Measurements from ENCODE around the gene KRT34. TPM values are rescaled to one million over a fixed set of nuclear protein-coding genes. Genes with fewer than 3 reads are reported as not detected.

Gene KRT34
- total RNA-seq, 1 experiment from 2014 or later, result 0.10 TPM

DNA sequence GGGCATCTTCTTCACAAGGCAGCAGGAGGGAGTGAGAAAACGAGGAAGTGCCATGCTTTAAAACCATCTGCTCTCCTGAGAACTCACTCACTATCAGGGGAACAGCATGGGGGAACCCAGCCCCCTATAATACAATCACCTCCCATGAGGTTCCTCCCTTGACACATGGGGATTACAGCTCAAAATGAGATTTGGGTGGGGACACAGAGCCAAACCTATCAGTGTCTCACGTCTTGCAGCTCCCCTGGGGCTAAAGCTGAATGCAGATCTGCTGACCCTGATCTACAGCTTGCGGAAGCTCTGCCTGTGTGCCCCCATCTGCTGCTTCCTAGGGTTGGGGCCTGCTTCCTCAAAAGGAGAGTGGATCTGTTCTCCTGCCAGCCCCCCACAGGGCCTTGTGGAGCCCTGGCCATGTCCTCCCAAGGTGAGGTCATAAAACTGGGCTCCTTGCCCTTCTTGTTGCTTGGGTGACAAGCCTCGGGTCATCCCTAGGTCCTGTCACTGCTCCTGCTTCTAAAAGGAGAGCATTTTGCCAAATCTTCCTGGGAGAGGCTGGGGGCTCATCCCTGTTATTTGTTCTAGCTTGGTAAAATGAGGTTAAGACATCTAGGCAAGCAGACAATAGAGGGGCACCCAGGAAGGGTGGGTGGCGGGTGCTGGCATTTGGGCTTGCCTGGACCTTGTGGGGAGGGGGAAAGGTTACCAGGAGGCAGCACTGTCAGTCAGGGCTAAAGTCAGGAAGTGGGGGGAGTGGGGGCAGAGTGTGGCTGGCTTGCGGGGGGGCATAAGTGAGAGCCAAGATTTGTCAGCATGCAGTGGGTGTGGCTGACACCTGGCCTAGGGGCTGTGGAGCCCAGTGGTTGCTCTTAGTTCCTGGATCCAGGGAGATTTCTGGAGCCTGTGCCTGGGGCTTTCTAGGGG, 47.5 kb downstream of the KRT34 start:
- DNase-seq (ENCODE audit: extremely low read depth, low read depth), result no peak

DNA sequence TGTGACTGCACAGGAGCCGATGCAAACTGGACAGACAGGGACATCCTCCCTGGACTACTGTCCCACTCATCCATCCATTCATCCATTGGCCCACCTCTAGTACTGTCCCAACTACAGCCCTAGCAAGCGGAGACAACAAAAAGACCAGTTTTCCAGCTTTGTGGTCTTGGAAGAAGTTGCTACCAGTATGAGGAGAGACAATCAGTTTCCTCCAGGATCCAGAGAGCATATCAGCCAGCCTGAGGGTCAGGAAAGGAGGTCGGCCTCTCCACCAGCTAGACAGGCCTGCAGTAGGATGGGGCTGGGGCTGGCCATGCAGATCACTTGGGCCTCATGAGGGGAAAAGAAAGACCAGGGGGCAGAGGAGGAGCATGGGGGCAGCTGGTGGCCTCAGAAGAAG, 48.3 kb downstream of the KRT34 start:
- DNase-seq (ENCODE audit: extremely low read depth, low read depth), result no peak

DNA sequence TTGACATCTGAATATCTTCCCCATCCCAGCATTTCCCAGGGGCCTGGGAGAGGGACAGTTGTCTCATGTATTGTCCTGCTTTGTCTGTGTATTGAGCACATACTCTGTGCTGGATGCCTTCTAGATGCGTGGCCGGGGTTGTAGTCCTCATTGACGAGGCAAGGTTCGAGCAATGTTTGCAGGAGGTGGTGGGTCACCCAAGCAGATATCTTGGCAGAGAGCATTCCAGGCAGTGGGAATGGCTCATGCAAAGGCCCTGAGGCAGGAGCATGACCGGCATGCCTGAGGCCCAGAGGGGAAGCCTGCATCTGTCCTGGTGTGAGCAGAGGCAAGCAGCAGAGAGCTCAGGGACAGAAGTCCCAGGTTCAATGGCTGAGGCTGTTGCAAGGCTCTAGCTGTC, 49.0 kb downstream of the KRT34 start:
- no peak for DNase-seq (ENCODE audit: extremely low read depth, low read depth)

DNA sequence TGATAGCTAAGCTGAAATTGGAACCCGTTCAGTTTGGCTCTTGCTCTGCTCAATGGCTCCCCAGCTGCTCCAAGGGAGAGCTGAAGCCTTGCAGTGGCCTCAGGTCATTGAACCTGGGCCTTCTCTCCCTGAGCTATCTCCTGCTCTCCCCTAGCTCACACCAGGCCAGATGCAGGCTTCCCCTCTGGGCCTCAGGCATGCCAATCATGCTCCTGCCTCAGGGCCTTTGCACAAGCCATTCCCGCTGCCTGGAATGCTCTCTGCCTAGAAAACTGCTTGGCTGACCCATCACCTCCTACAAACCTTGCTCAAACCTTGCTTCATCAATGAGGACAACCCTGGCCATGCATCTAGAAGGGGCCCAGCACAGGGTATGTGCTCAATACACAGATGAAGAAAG, 49.9 kb downstream of the KRT34 start:
- DNase-seq (ENCODE audit: extremely low read depth, low read depth), result no peak

DNA sequence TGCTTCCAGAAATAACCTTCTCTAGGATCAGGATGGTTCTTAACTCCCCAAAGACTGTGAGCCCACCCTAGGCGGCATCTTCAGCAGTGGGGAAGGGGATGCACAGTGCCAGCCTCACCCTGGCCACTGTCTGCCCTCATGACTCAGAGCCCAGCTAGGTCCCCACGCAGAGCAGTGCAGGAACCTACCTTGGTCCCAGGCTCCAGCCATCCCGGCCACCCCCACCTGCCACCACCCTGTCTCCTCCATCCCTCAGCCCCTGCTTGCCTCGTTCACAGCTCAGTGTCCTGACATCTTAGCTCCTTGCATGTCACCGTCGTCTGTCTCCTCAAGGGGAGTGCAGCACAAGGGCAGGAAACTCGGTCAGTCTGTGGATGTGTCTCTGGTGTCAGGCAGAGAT, 50.5 kb downstream of the KRT34 start:
- no peak for DNase-seq (ENCODE audit: extremely low read depth, low read depth)

DNA sequence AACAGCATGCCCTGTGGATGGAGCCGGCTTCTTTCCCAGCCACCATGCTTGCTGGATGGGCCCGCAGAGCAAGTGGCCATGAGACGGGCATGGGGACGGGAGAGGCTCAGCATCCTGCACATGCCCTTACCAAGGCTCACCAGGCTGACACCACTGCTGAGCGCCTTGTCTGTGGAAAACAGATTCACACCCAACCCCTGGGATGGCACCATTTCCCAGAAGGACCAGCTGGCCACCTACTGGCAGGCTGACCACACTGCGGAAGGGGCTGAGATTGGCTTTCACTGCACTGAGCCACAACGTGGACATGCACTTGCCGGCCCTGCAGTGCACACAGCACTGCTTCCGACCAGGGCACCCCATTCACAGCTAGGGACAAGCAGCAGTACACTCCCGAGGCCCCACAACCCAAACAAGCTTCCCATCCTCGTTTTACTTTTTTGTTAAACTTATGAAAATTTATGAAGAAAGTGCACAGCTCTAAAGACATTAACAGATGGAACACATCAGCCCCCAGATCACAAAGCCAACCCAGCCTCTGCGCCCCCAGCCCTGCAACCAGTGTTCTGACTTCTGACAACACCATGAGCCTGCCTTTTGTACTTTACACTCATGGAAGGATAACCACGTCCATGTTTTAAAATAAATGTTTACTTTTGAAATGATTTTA, 52.7 kb downstream of the KRT34 start:
- peak; percentile 40 for DNase-seq (ENCODE audit: extremely low read depth, low read depth)

DNA sequence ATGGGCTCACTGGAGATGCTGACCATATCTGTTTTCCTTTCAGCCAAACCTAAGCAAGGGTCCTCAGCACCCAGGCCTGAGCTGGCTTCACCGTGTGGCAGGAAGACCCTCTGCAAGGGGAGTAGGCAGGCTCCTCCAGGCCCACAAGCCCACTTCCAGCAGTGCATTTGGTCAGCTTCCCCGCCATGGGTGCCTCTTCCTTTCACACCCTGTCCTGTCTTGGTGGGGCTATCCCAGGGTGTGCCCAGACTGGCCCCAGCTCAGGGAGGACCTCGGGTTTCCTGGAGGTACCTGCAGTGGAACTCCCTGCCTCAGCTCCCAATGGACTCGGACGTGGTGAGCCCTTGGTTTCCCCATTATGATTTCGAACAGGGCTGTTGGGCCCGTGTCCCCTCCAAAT, 53.9 kb downstream of the KRT34 start:
- no peak for DNase-seq (ENCODE audit: extremely low read depth, low read depth)

Other genes starting within 250 kb of the KRT34 start
- gene KRTAP4-6, start 241.8 kb downstream of the KRT34 start, total RNA-seq (2014; rRNA removed; shearing (Covaris generic)), result not detected in 2 replicates
- gene KRTAP4-5, start 232.5 kb downstream of the KRT34 start, total RNA-seq (2014; rRNA removed; shearing (Covaris generic)), result not detected in 2 replicates
- gene KRTAP4-4, start 221.6 kb downstream of the KRT34 start, total RNA-seq (2014; rRNA removed; shearing (Covaris generic)), result not detected in 2 replicates
- gene KRTAP4-3, start 214.1 kb downstream of the KRT34 start, total RNA-seq (2014; rRNA removed; shearing (Covaris generic)), result not detected in 2 replicates
- gene KRTAP4-2, start 204.1 kb downstream of the KRT34 start, total RNA-seq (2014; rRNA removed; shearing (Covaris generic)), result not detected in 2 replicates
- 0.17 TPM in 1 of 2 replicates, not detected in the other for gene KRTAP4-1, start 197.4 kb downstream of the KRT34 start, total RNA-seq (2014; rRNA removed; shearing (Covaris generic))
- not detected in 2 replicates for gene KRTAP9-1, start 192.4 kb downstream of the KRT34 start, total RNA-seq (2014; rRNA removed; shearing (Covaris generic))
- not detected in 2 replicates for gene KRTAP9-2, start 155.7 kb downstream of the KRT34 start, total RNA-seq (2014; rRNA removed; shearing (Covaris generic))
- gene KRTAP9-3, start 149.9 kb downstream of the KRT34 start, total RNA-seq (2014; rRNA removed; shearing (Covaris generic)), result not detected in 2 replicates
- not detected in 2 replicates for gene KRTAP9-8, start 144.3 kb downstream of the KRT34 start, total RNA-seq (2014; rRNA removed; shearing (Covaris generic))
- gene KRTAP9-4, start 132.6 kb downstream of the KRT34 start, total RNA-seq (2014; rRNA removed; shearing (Covaris generic)), result not detected in 2 replicates
- gene KRTAP9-9, start 126.9 kb downstream of the KRT34 start, total RNA-seq (2014; rRNA removed; shearing (Covaris generic)), result not detected in 2 replicates
- gene KRTAP9-6, start 116.9 kb downstream of the KRT34 start, total RNA-seq (2014; rRNA removed; shearing (Covaris generic)), result not detected in 2 replicates
- not detected in 2 replicates for gene KRTAP9-7, start 106.6 kb downstream of the KRT34 start, total RNA-seq (2014; rRNA removed; shearing (Covaris generic))
- not detected in 2 replicates for gene KRTAP29-1, start 79.5 kb downstream of the KRT34 start, total RNA-seq (2014; rRNA removed; shearing (Covaris generic))
- gene KRTAP16-1, start 73.0 kb downstream of the KRT34 start, total RNA-seq (2014; rRNA removed; shearing (Covaris generic)), result not detected in 2 replicates
- not detected in 2 replicates for gene KRTAP17-1, start 66.6 kb downstream of the KRT34 start, total RNA-seq (2014; rRNA removed; shearing (Covaris generic))
- gene KRT33A, start 31.5 kb downstream of the KRT34 start, total RNA-seq (2014; rRNA removed; shearing (Covaris generic)), result not detected in 2 replicates
- gene KRT33B, start 12.5 kb downstream of the KRT34 start, total RNA-seq (2014; rRNA removed; shearing (Covaris generic)), result not detected in 2 replicates
- not detected in 2 replicates for gene KRT31, start 15.3 kb upstream of the KRT34 start, total RNA-seq (2014; rRNA removed; shearing (Covaris generic))
- not detected in 2 replicates for gene KRT37, start 42.3 kb upstream of the KRT34 start, total RNA-seq (2014; rRNA removed; shearing (Covaris generic))
- not detected in 2 replicates for gene KRT38, start 58.7 kb upstream of the KRT34 start, total RNA-seq (2014; rRNA removed; shearing (Covaris generic))
- not detected in 2 replicates for gene KRT32, start 85.1 kb upstream of the KRT34 start, total RNA-seq (2014; rRNA removed; shearing (Covaris generic))
- not detected in 2 replicates for gene KRT35, start 98.8 kb upstream of the KRT34 start, total RNA-seq (2014; rRNA removed; shearing (Covaris generic))
- gene KRT36, start 107.6 kb upstream of the KRT34 start, total RNA-seq (2014; rRNA removed; shearing (Covaris generic)), result not detected in 2 replicates
- gene KRT13, start 123.3 kb upstream of the KRT34 start, total RNA-seq (2014; rRNA removed; shearing (Covaris generic)), result not detected in 2 replicates
- gene KRT15, start 136.6 kb upstream of the KRT34 start, total RNA-seq (2014; rRNA removed; shearing (Covaris generic)), result 3.7 and 6.0 TPM in 2 replicates
- gene KRT19, start 146.0 kb upstream of the KRT34 start, total RNA-seq (2014; rRNA removed; shearing (Covaris generic)), result 1,671 and 1,675 TPM in 2 replicates
- not detected in 2 replicates for gene KRT9, start 189.8 kb upstream of the KRT34 start, total RNA-seq (2014; rRNA removed; shearing (Covaris generic))
- not detected in 2 replicates for gene KRT14, start 204.6 kb upstream of the KRT34 start, total RNA-seq (2014; rRNA removed; shearing (Covaris generic))
- not detected in 2 replicates for gene KRT16, start 230.5 kb upstream of the KRT34 start, total RNA-seq (2014; rRNA removed; shearing (Covaris generic))
- gene KRT17, start 242.3 kb upstream of the KRT34 start, total RNA-seq (2014; rRNA removed; shearing (Covaris generic)), result 0.42 TPM in 1 of 2 replicates, not detected in the other

Measured in NCI-H460 (cell line).